HepG2 (cell line): Measurements from ENCODE around the gene TMEM39B. TPM values are rescaled to one million over a fixed set of nuclear protein-coding genes. Genes with fewer than 3 reads are reported as not detected.

Experiments
- ASH2L ChIP-seq: fragments of 300-600, 200-600 bp; sonication (generic); IDR thresholded peaks from 2 replicates; pipeline ENCODE4 v1.7.0; 2017; ENCODE audit warnings: low read depth, mild to moderate bottlenecking, moderate library complexity, mixed read lengths, low read length; ENCODE audit not compliant: insufficient read length
- HNRNPH1 ChIP-seq: fragments of 200-400 bp; formaldehyde crosslinking; optimal IDR thresholded peaks from 2 replicates; pipeline ENCODE3; 2017; ENCODE audit warnings: mild to moderate bottlenecking, low read depth, low read length
- HNRNPLL ChIP-seq: fragments of 200-400 bp; formaldehyde crosslinking; IDR thresholded peaks from 2 replicates; pipeline ENCODE4 v1.6.1; 2017; ENCODE audit warnings: mild to moderate bottlenecking, low read depth, low read length; ENCODE audit not compliant: poor library complexity, severe bottlenecking
- IRF1 ChIP-seq: sonication (generic); formaldehyde crosslinking; IDR thresholded peaks from 2 replicates; pipeline ENCODE4 v1.4.0; 2020; ENCODE audit warnings: low read depth, mild to moderate bottlenecking, missing genetic modification reagents
- KDM3A ChIP-seq: IDR thresholded peaks from 2 replicates; pipeline ENCODE4 v1.6.1; 2018; ENCODE audit warnings: low read depth, missing compliant biosample characterization
- MEIS2 ChIP-seq: sonication (generic); formaldehyde crosslinking; IDR thresholded peaks from 2 replicates; pipeline ENCODE4 v1.9.0; 2021; ENCODE audit warnings: mild to moderate bottlenecking, missing genetic modification reagents
- SIN3A ChIP-seq: IDR thresholded peaks from 2 replicates; pipeline ENCODE4 v1.6.1; 2011; ENCODE audit warnings: low read depth, mild to moderate bottlenecking, control low read depth, low read length, borderline replicate concordance
- TOE1 ChIP-seq: sonication (generic); formaldehyde crosslinking; IDR thresholded peaks from 2 replicates; pipeline ENCODE4 v1.4.0; 2020; ENCODE audit warnings: mild to moderate bottlenecking, missing genetic modification reagents
- ZBTB42 ChIP-seq: sonication (generic); formaldehyde crosslinking; IDR thresholded peaks from 2 replicates; pipeline ENCODE4 v1.5.0; 2020; ENCODE audit warnings: mild to moderate bottlenecking, missing genetic modification reagents
- ZFYVE20 ChIP-seq: sonication (generic); formaldehyde crosslinking; IDR thresholded peaks from 2 replicates; pipeline ENCODE4 v1.8.0; 2023; ENCODE audit warnings: low read depth, mild to moderate bottlenecking, moderate library complexity, missing genetic modification reagents, borderline replicate concordance
- ZNF205 ChIP-seq: IDR thresholded peaks from 2 replicates; pipeline ENCODE4 v1.6.1; 2018; ENCODE audit warnings: missing biosample characterization, missing genetic modification reagents
- ZNF24 ChIP-seq: fragments of 450-650 bp; IDR thresholded peaks from 2 replicates; pipeline ENCODE4 v1.6.1; 2017; ENCODE audit warnings: antibody characterized with exemption, mild to moderate bottlenecking
- ZNF337 ChIP-seq: sonication (generic); formaldehyde crosslinking; IDR thresholded peaks from 2 replicates; pipeline ENCODE4 v1.5.1; 2020; ENCODE audit warnings: missing genetic modification reagents, low read depth, mild to moderate bottlenecking, borderline replicate concordance
- ZSCAN22 ChIP-seq: sonication (generic); formaldehyde crosslinking; IDR thresholded peaks from 2 replicates; pipeline ENCODE4 v1.4.0; 2020; ENCODE audit warnings: mild to moderate bottlenecking, missing genetic modification reagents
- polyA plus RNA-seq, 8 experiments: library from polyadenylated mRNA; depleted of rRNA in 3 of 8; stranded (reverse) in 7 of 8; unstranded in 1 of 8; fragments of >200 nt; fragmentation: Illumina TruSeq in 4 of 8; extraction: Trizol in 4 of 8; gene quantifications; 2 replicates each; pipeline versions ENCODE4 v1.2.1 to v1.2.3, GENCODE V29; 2011 to 2016; ENCODE audit warnings: low read depth in 4 of 8, missing spikeins in 1 of 8, mixed read lengths in 1 of 8; ENCODE audit not compliant: insufficient read depth in 1 of 8
- total RNA-seq, 5 experiments: library from RNA; depleted of rRNA; stranded (reverse); fragments of >200 nt; fragmentation: Illumina TruSeq; extraction: Trizol; gene quantifications; 2 replicates each; pipeline ENCODE4 v1.2.3, GENCODE V29; 2016; ENCODE audit warnings: low read depth in 1 of 5
- TF ChIP-seq, protein P1 (sequence below): sonication (generic); formaldehyde crosslinking; IDR thresholded peaks from 2 replicates; pipeline ENCODE4 v1.9.0; 2021; ENCODE audit warnings: missing genetic modification reagents, borderline replicate concordance
- TF ChIP-seq, protein P2 (sequence below): sonication (generic); formaldehyde crosslinking; IDR thresholded peaks from 2 replicates; pipeline ENCODE4 v1.9.0; 2021; ENCODE audit warnings: missing genetic modification reagents, mild to moderate bottlenecking, borderline replicate concordance
- TF ChIP-seq, protein P3 (sequence below): sonication (generic); formaldehyde crosslinking; IDR thresholded peaks from 2 replicates; pipeline ENCODE4 v1.4.0; 2020; ENCODE audit warnings: missing genetic modification reagents

Gene TMEM39B
- total and polyA plus RNA-seq, 2 of the 13 experiments (the other 11 are each of a cell fraction or from before 2014, with no cell fraction given): 4.9 to 10.4 TPM

- TF ChIP-seq, protein P1, sequence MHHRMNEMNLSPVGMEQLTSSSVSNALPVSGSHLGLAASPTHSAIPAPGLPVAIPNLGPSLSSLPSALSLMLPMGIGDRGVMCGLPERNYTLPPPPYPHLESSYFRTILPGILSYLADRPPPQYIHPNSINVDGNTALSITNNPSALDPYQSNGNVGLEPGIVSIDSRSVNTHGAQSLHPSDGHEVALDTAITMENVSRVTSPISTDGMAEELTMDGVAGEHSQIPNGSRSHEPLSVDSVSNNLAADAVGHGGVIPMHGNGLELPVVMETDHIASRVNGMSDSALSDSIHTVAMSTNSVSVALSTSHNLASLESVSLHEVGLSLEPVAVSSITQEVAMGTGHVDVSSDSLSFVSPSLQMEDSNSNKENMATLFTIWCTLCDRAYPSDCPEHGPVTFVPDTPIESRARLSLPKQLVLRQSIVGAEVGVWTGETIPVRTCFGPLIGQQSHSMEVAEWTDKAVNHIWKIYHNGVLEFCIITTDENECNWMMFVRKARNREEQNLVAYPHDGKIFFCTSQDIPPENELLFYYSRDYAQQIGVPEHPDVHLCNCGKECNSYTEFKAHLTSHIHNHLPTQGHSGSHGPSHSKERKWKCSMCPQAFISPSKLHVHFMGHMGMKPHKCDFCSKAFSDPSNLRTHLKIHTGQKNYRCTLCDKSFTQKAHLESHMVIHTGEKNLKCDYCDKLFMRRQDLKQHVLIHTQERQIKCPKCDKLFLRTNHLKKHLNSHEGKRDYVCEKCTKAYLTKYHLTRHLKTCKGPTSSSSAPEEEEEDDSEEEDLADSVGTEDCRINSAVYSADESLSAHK (CRISPR knock-in tag): no peak
- no peak for TF ChIP-seq ZNF205
- no peak for TF ChIP-seq ZFYVE20 (CRISPR knock-in tag)
- peak; percentile 26 for TF ChIP-seq ASH2L
- TF ChIP-seq SIN3A: peak; percentile 69; the same call in 1 of the 2 replicates
- TF ChIP-seq IRF1 (CRISPR knock-in tag): no peak
- peak; percentile 86; the same call in 1 of the 2 replicates for TF ChIP-seq ZBTB42
- TF ChIP-seq, protein P2, sequence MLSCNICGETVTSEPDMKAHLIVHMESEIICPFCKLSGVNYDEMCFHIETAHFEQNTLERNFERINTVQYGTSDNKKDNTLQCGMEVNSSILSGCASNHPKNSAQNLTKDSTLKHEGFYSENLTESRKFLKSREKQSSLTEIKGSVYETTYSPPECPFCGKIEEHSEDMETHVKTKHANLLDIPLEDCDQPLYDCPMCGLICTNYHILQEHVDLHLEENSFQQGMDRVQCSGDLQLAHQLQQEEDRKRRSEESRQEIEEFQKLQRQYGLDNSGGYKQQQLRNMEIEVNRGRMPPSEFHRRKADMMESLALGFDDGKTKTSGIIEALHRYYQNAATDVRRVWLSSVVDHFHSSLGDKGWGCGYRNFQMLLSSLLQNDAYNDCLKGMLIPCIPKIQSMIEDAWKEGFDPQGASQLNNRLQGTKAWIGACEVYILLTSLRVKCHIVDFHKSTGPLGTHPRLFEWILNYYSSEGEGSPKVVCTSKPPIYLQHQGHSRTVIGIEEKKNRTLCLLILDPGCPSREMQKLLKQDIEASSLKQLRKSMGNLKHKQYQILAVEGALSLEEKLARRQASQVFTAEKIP (CRISPR knock-in tag): no peak
- no peak for TF ChIP-seq TOE1
- TF ChIP-seq, protein P3, sequence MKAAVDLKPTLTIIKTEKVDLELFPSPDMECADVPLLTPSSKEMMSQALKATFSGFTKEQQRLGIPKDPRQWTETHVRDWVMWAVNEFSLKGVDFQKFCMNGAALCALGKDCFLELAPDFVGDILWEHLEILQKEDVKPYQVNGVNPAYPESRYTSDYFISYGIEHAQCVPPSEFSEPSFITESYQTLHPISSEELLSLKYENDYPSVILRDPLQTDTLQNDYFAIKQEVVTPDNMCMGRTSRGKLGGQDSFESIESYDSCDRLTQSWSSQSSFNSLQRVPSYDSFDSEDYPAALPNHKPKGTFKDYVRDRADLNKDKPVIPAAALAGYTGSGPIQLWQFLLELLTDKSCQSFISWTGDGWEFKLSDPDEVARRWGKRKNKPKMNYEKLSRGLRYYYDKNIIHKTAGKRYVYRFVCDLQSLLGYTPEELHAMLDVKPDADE (CRISPR knock-in tag): no peak
- TF ChIP-seq ZNF337 (CRISPR knock-in tag): no peak
- no peak for TF ChIP-seq KDM3A (CRISPR knock-in tag)
- TF ChIP-seq ZNF24: no peak
- TF ChIP-seq HNRNPLL: no peak
- TF ChIP-seq HNRNPH1: no peak
- no peak for TF ChIP-seq MEIS2 (CRISPR knock-in tag)
- no peak for TF ChIP-seq ZSCAN22 (CRISPR knock-in tag)
These were observed 69.9 kb downstream of the TMEM39B start (continued) for GRCh38 chr1:32142446-32143301.
